ENCODE measurements around the gene RPS6KA3. TPM values are rescaled to one million over a fixed set of nuclear protein-coding genes. Genes with fewer than 3 reads are reported as not detected.

Gene RPS6KA3
- total RNA-seq, 1 donor from 2014 or later: 92.2 TPM

- DNase-seq (ENCODE audit: low read depth in 2 of 2): no peak
These were observed 164.7 kb downstream of the RPS6KA3 start for GRCh38 chrX:20101934-20102581.

Other genes starting within 250 kb of the RPS6KA3 start
- gene MAP7D2, start 150.0 kb downstream of the RPS6KA3 start, total RNA-seq: 0.13 and 0.26 TPM in 2 replicates
- 21.7 and 29.7 TPM in 2 replicates for gene EIF1AX, start 125.1 kb downstream of the RPS6KA3 start, total RNA-seq

All from dermis microvascular lymphatic vessel endothelial cell (primary cell).